KOPT-K1 (cell line): ENCODE results near the gene DNAH17.

Experiments used
- H3K27ac ChIP-seq: fragments of 200-600 bp; sonication (generic); 2 replicates; pipeline ENCODE4 v1.5.1; 2016; ENCODE audit warnings: antibody characterized with exemption, mild to moderate bottlenecking, low read depth, low read length; ENCODE audit not compliant: poor library complexity, severe bottlenecking
- H3K36me3 ChIP-seq: fragments of 200-600 bp; sonication (generic); 2 replicates; pipeline ENCODE4 v1.5.1; 2017; ENCODE audit warnings: antibody characterized with exemption, mild to moderate bottlenecking, low read length, moderate library complexity; ENCODE audit not compliant: insufficient read depth
- H3K9me3 ChIP-seq: fragments of 200-600 bp; sonication (generic); 2 replicates; pipeline ENCODE4 v1.5.1; 2017; ENCODE audit warnings: antibody characterized with exemption, low read length, mild to moderate bottlenecking; ENCODE audit not compliant: insufficient read depth, poor library complexity, severe bottlenecking

Gene DNAH17

GRCh38 chr17:78374189-78374588, 203.0 kb downstream of the DNAH17 start:
- Histone ChIP-seq H3K36me3 (no peaks in the 10 kb centered on the region), H3K27ac (no peak overlapping the region), H3K9me3 (no peaks in the 10 kb centered on the region)
